ENCODE results near the gene MEGF11.

The MEGF11 gene

DNA sequence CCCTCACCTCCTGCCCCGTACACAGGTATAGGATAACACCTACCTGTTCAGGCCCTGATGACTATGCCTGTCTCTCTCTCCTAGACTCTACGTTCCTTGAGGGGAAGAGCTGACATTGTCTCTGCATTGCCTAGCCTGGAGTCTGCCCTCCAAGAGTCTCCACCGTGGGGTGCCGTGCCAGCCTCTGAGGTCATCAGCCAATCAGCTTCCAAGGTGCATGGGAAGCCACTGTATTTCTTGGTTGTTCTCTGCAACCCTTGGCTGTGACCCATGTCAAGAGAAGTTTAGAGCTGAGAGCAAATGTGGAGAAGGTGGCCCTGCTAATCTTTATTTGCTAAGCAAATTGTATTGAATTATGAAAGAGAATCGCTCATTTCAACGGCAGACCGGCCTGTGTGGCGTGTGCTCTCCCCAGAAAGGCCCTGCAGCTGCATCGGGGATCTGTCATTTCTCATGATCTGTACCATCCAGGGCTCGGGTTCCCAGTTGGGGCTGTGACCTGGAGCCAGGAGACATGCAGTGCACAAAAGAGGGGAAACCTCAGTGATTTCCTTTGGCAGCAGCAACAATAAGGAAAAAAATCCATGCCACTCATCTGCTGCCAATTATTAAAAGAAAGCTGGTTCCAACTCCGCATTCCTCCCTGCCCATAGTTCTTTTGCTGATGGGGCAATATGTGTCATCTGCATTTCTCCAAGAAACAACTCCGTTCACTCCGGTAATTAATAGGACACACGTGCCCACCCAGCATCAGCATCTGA lies 182.2 kb downstream of the MEGF11 start:
- TF ChIP-seq, protein P1, sequence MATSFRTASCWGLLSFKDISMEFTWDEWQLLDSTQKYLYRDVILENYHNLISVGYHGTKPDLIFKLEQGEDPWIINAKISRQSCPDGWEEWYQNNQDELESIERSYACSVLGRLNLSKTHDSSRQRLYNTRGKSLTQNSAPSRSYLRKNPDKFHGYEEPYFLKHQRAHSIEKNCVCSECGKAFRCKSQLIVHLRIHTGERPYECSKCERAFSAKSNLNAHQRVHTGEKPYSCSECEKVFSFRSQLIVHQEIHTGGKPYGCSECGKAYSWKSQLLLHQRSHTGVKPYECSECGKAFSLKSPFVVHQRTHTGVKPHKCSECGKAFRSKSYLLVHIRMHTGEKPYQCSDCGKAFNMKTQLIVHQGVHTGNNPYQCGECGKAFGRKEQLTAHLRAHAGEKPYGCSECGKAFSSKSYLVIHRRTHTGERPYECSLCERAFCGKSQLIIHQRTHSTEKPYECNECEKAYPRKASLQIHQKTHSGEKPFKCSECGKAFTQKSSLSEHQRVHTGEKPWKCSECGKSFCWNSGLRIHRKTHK (tag by site-specific recombination; IDR thresholded peaks at IDR 0.05): no peak
- no peak for TF ChIP-seq ZNF747 (tag by site-specific recombination; IDR thresholded peaks at IDR 0.05)
- TF ChIP-seq REPIN1 (tag by site-specific recombination; IDR thresholded peaks at IDR 0.05; ENCODE audit: low read depth): no peak
- TF ChIP-seq, protein P2, sequence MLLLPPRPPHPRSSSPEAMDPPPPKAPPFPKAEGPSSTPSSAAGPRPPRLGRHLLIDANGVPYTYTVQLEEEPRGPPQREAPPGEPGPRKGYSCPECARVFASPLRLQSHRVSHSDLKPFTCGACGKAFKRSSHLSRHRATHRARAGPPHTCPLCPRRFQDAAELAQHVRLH (tag by site-specific recombination; IDR thresholded peaks at IDR 0.05): no peak
- TF ChIP-seq EGR2 (tag by site-specific recombination; IDR thresholded peaks at IDR 0.05; ENCODE audit: low read depth): no peak
- TF ChIP-seq ZBTB7A (tag by site-specific recombination; IDR thresholded peaks at IDR 0.05; ENCODE audit: low read depth): no peak
- no peak for TF ChIP-seq ZNF660 (tag by site-specific recombination; IDR thresholded peaks at IDR 0.05)
- TF ChIP-seq ZNF214 (tag by site-specific recombination; IDR thresholded peaks at IDR 0.05; ENCODE audit: borderline replicate concordance): no peak
- no peak for TF ChIP-seq ZNF114 (tag by site-specific recombination; IDR thresholded peaks at IDR 0.05)
- no peak for TF ChIP-seq ZIC2 (tag by site-specific recombination; IDR thresholded peaks at IDR 0.05)
- no peak for TF ChIP-seq ZNF707 (tag by site-specific recombination; IDR thresholded peaks at IDR 0.05)
- no peak for TF ChIP-seq ZNF398 (tag by site-specific recombination; IDR thresholded peaks at IDR 0.05)
- no peak for TF ChIP-seq TRIM28 (IDR thresholded peaks at IDR 0.05; ENCODE audit: borderline replicate concordance, low read length)
- no peak for TF ChIP-seq ZNF426 (tag by site-specific recombination; IDR thresholded peaks at IDR 0.05)
- TF ChIP-seq SCRT1 (tag by site-specific recombination; IDR thresholded peaks at IDR 0.05; ENCODE audit: borderline replicate concordance): no peak
- no peak for TF ChIP-seq ZNF585B (tag by site-specific recombination; IDR thresholded peaks at IDR 0.05)
- TF ChIP-seq ZNF184 (tag by site-specific recombination; IDR thresholded peaks at IDR 0.05): no peak
- no peak for TF ChIP-seq ZNF473 (tag by site-specific recombination; IDR thresholded peaks at IDR 0.05)
- no peak for TF ChIP-seq ZNF768 (tag by site-specific recombination; IDR thresholded peaks at IDR 0.05)
- TF ChIP-seq ZNF404 (tag by site-specific recombination; IDR thresholded peaks at IDR 0.05): no peak
- no peak overlapping the region for H3K27ac ChIP-seq (ENCODE audit: extremely low read depth, low read depth, low read length)
- no peaks in the 10 kb centered on the region for H3K36me3 ChIP-seq (ENCODE audit: control insufficient read depth in 2 of 2, insufficient read depth in 1 of 2, low read length in 2 of 2)
- no peaks in the 10 kb centered on the region for H3K4me1 ChIP-seq (ENCODE audit: control insufficient read depth, insufficient read depth, low read length)
- POLR2A ChIA-PET: no interaction called here
- no peaks in the 10 kb centered on the region for H3K9me3 ChIP-seq (ENCODE audit: control insufficient read depth, insufficient read depth, low read depth, low read length)
- CTCF ChIA-PET: interaction anchor here (0.7 to 0.9 kb wide), 2 partner anchors 10 to 158 kb away, joined by 3 read pairs; no protein-coding TSS in a partner anchor
- no peak overlapping the region for H3K4me3 ChIP-seq (ENCODE audit: low read depth, low read length)

DNA sequence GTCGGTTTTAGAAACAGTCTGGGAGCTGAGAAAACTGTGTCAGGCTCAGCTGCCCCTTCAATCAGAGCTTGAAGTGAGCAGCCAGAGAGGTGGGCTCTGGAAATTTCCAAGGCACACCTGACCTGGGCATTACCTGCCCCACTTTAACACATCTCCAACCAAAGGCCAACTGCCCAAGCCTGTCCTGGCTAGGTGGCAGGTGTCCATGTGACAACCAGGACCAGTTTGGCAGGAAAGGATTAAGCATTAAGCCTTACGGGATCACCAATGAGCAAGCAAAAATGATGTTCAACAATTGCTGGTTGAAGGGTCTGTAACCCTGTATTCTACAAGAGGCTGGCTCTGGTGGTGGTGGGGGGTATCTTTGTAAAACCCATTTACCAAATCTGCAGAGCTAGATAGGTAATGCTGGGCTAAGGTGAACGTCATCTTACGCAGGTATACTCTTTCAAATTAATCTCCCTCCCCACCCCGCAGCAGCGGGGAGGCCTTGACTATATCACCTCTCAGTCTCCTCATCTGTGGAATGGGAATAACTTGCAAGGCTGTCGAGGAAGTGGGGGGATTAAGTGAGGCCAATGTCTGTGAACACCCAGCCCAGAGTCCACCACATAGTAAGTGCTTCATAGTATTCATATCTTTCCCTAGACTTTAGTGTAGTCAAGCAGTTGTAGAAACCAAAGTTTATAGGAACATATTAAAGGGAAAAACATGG lies 183.2 kb downstream of the MEGF11 start:
- H3K4me3 ChIP-seq (ENCODE audit: low read depth, low read length): no peak overlapping the region
- H3K27ac ChIP-seq (ENCODE audit: extremely low read depth, low read depth, low read length): no peak overlapping the region
- POLR2A ChIA-PET: no interaction called here
- no peaks in the 10 kb centered on the region for H3K9me3 ChIP-seq (ENCODE audit: control insufficient read depth, insufficient read depth, low read depth, low read length)
- no peaks in the 10 kb centered on the region for H3K36me3 ChIP-seq (ENCODE audit: control insufficient read depth in 2 of 2, insufficient read depth in 1 of 2, low read length in 2 of 2)
- TF ChIP-seq ZNF114 (tag by site-specific recombination; IDR thresholded peaks at IDR 0.05): no peak
- TF ChIP-seq ZNF792 (tag by site-specific recombination; IDR thresholded peaks at IDR 0.05): no peak
- no peak for TF ChIP-seq ZNF692 (tag by site-specific recombination; IDR thresholded peaks at IDR 0.05)
- no peak for TF ChIP-seq ZNF510 (tag by site-specific recombination; IDR thresholded peaks at IDR 0.05; ENCODE audit: insufficient replicate concordance)
- TF ChIP-seq SCRT2 (tag by site-specific recombination; IDR thresholded peaks at IDR 0.05): no peak
- TF ChIP-seq ZNF202 (tag by site-specific recombination; IDR thresholded peaks at IDR 0.05; ENCODE audit: borderline replicate concordance): no peak
- H3K4me1 ChIP-seq (ENCODE audit: control insufficient read depth, insufficient read depth, low read length): no peaks in the 10 kb centered on the region
- CTCF ChIA-PET: interaction anchor here (0.6 kb wide), 1 partner anchor 214 kb away, joined by 4 read pairs; no protein-coding TSS in a partner anchor
